Right atrium auricular region (tissue), 2 donors: ENCODE measurements around the gene PAIP2. TPM values are rescaled to one million over a fixed set of nuclear protein-coding genes. Genes with fewer than 3 reads are reported as not detected.
"Not testable (repeated sequence)": the region's sequence is repeated elsewhere in the genome, so short reads cannot be mapped to it uniquely, and the experiment has no call there.

Source experiments
- DNase-seq: peaks from one replicate; pipeline ENCODE4 v3.0.0-alpha.2; 2019; ENCODE audit warnings: low spot score
- H3K27ac ChIP-seq, 2 donors: fragments of 200-600 bp; sonication (generic); 1 replicate in 1 of 2; 2 replicates in 1 of 2; pipeline ENCODE4 v1.5.1; 2016 to 2019
- H3K27me3 ChIP-seq, 2 donors: fragments of 200-600 bp; sonication (generic); one replicate each; pipeline versions ENCODE4 v1.5.1 to v1.6.0; 2017 to 2019
- H3K36me3 ChIP-seq: fragments of 200-600 bp; sonication (generic); one replicate; pipeline ENCODE4 v1.5.1; 2016
- H3K4me1 ChIP-seq, 2 donors: fragments of 200-600 bp; sonication (generic); one replicate each; pipeline versions ENCODE4 v1.5.1 to v1.6.0; 2017 to 2019
- H3K4me3 ChIP-seq, 2 donors: fragments of 200-600 bp; sonication (generic); 1 replicate in 1 of 2; 2 replicates in 1 of 2; pipeline ENCODE4 v1.5.1; 2017 to 2019; ENCODE audit warnings: mild to moderate bottlenecking in 1 of 2, moderate library complexity in 1 of 2
- H3K9me3 ChIP-seq, 2 donors: fragments of 200-600 bp; sonication (generic); one replicate each; pipeline ENCODE4 v1.5.1; 2019
- CTCF ChIP-seq, 2 donors: fragments of 200-600 bp; sonication (generic); IDR thresholded peaks; one replicate each; pipeline ENCODE4 v1.5.1; 2019; ENCODE audit warnings: antibody characterized with exemption in 2 of 2
- total RNA-seq, 2 donors: library from RNA; depleted of rRNA; stranded (reverse); fragments of >200 nt; gene quantifications; one replicate each; pipeline ENCODE4 v1.1.0, GENCODE V29; 2016

Gene PAIP2
- total RNA-seq, 2 donors from 2014 or later = 97.6 to 156 TPM

GRCh38 chr5:139342423-139342723 lies 719 bp downstream of the PAIP2 start:
- peak overlapping the region; percentile 94 to 98 for H3K27ac ChIP-seq
- H3K36me3 ChIP-seq = no peaks in the 10 kb centered on the region
- no peak for TF ChIP-seq CTCF (IDR thresholded peaks at IDR 0.05)
- DNase-seq = no peak
- no peaks in the 10 kb centered on the region for H3K9me3 ChIP-seq
- peak overlapping the region; percentile 84 to 88 for H3K4me3 ChIP-seq
- H3K27me3 ChIP-seq = no peaks in the 10 kb centered on the region
- peaks cover 0 to 40% of the 10 kb centered on the region in 2 donors for H3K4me1 ChIP-seq

- H3K36me3 ChIP-seq = no peaks in the 10 kb centered on the region
- H3K4me1 ChIP-seq = peaks cover 0 to 45% of the 10 kb centered on the region in 2 donors
- DNase-seq = no peak
- no peaks in the 10 kb centered on the region for H3K9me3 ChIP-seq
- H3K4me3 ChIP-seq = peak overlapping the region in 1 of 2 donors; percentile 84
- no peak for TF ChIP-seq CTCF (IDR thresholded peaks at IDR 0.05)
- H3K27me3 ChIP-seq = no peaks in the 10 kb centered on the region
- H3K27ac ChIP-seq = no peak overlapping the region
These were observed 1.8 kb downstream of the PAIP2 start for GRCh38 chr5:139343476-139343875.

- H3K4me1 ChIP-seq = peaks cover 0 to 51% of the 10 kb centered on the region in 2 donors
- no peaks in the 10 kb centered on the region for H3K9me3 ChIP-seq
- H3K36me3 ChIP-seq = no peaks in the 10 kb centered on the region
- TF ChIP-seq CTCF (IDR thresholded peaks at IDR 0.05) = no peak
- no peak overlapping the region for H3K27ac ChIP-seq
- no peaks in the 10 kb centered on the region for H3K27me3 ChIP-seq
- no peak overlapping the region for H3K4me3 ChIP-seq
- DNase-seq = no peak
These were observed 2.5 kb downstream of the PAIP2 start for GRCh38 chr5:139344177-139344576.

- not testable (repeated sequence) for H3K36me3 ChIP-seq, H3K4me3 ChIP-seq, H3K27me3 ChIP-seq, H3K27ac ChIP-seq, H3K9me3 ChIP-seq, DNase-seq
- H3K4me1 ChIP-seq = peaks cover 0 to 51% of the 10 kb centered on the region in 2 donors
These were observed 3.8 kb downstream of the PAIP2 start for GRCh38 chr5:139345442-139345841.

GRCh38 chr5:139347863-139348262 lies 6.2 kb downstream of the PAIP2 start:
- not testable (repeated sequence) for H3K36me3 ChIP-seq, H3K27ac ChIP-seq, H3K9me3 ChIP-seq, DNase-seq, H3K4me3 ChIP-seq, H3K27me3 ChIP-seq
- peaks cover 0 to 47% of the 10 kb centered on the region in 2 donors for H3K4me1 ChIP-seq

GRCh38 chr5:139354186-139354585 lies 12.5 kb downstream of the PAIP2 start:
- Histone ChIP-seq H3K27ac (no peak overlapping the region), H3K4me1 (peaks cover 0 to 10% of the 10 kb centered on the region in 2 donors), H3K36me3 (no peaks in the 10 kb centered on the region), H3K9me3 (no peaks in the 10 kb centered on the region), H3K27me3 (no peaks in the 10 kb centered on the region), H3K4me3 (no peak overlapping the region)
- no peak for TF ChIP-seq CTCF (IDR thresholded peaks at IDR 0.05)
- DNase-seq = no peak

GRCh38 chr5:139355900-139356299 lies 14.2 kb downstream of the PAIP2 start:
- not testable (repeated sequence) for H3K27me3 ChIP-seq, H3K4me3 ChIP-seq, H3K9me3 ChIP-seq, DNase-seq, H3K36me3 ChIP-seq, H3K4me1 ChIP-seq, H3K27ac ChIP-seq
